ENCODE data around the gene DMRTA1.

DNA sequence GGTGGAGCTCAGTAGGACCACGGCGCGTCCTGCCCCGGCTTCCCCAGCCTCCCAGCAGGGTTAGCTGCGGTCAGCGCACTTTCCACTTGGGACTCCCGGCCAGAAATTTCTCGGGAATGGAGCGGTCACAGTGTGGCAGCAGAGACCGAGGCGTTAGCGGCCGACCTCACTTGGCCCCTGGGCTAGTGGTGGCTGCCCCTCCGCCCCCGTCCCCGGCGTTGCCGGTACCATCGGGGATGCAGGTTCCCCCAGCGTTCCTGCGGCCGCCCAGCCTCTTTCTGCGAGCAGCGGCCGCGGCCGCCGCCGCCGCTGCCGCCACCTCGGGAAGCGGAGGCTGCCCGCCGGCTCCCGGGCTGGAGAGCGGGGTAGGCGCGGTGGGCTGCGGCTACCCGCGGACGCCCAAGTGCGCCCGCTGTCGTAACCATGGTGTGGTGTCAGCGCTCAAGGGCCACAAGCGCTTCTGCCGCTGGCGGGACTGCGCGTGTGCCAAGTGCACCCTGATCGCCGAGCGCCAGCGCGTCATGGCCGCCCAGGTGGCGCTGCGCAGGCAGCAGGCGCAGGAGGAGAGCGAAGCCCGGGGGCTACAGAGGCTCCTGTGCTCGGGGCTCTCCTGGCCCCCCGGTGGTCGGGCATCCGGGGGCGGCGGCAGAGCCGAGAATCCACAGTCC is 460 bp downstream of the DMRTA1 start:
- no peak for TF ChIP-seq POLR2AphosphoS5 (IDR thresholded peaks at IDR 0.05; ENCODE audit: low read depth, low read length)
- no peak for TF ChIP-seq FOXP2 (optimal IDR thresholded peaks at IDR 0.05; ENCODE audit: borderline replicate concordance, extremely low read depth, extremely low read length, insufficient read depth)
- no peak for TF ChIP-seq TAF1 (IDR thresholded peaks at IDR 0.05; ENCODE audit: borderline replicate concordance, insufficient read depth, low read length)
- TF ChIP-seq, protein P1, sequence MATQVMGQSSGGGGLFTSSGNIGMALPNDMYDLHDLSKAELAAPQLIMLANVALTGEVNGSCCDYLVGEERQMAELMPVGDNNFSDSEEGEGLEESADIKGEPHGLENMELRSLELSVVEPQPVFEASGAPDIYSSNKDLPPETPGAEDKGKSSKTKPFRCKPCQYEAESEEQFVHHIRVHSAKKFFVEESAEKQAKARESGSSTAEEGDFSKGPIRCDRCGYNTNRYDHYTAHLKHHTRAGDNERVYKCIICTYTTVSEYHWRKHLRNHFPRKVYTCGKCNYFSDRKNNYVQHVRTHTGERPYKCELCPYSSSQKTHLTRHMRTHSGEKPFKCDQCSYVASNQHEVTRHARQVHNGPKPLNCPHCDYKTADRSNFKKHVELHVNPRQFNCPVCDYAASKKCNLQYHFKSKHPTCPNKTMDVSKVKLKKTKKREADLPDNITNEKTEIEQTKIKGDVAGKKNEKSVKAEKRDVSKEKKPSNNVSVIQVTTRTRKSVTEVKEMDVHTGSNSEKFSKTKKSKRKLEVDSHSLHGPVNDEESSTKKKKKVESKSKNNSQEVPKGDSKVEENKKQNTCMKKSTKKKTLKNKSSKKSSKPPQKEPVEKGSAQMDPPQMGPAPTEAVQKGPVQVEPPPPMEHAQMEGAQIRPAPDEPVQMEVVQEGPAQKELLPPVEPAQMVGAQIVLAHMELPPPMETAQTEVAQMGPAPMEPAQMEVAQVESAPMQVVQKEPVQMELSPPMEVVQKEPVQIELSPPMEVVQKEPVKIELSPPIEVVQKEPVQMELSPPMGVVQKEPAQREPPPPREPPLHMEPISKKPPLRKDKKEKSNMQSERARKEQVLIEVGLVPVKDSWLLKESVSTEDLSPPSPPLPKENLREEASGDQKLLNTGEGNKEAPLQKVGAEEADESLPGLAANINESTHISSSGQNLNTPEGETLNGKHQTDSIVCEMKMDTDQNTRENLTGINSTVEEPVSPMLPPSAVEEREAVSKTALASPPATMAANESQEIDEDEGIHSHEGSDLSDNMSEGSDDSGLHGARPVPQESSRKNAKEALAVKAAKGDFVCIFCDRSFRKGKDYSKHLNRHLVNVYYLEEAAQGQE (IDR thresholded peaks at IDR 0.05; ENCODE audit: insufficient read depth in 1 of 2, low read depth in 2 of 2, low read length in 2 of 2): no peak
- no peak for TF ChIP-seq SIN3A (IDR thresholded peaks at IDR 0.05; ENCODE audit: borderline replicate concordance, insufficient read depth, low read length)
